Memory B cell (primary cell): ENCODE data around the gene AHDC1.

Experiments
- ATAC-seq: fragments of 150-1000 bp; cut with Tn5 transposase; 2 replicates; pipeline ENCODE4 v1.10.0; 2021; ENCODE audit warnings: low read depth, mild to moderate bottlenecking, moderate library complexity
- DNase-seq, 2 donors: peaks; one replicate each; pipeline ENCODE4 v3.0.0; 2022; ENCODE audit warnings: low spot score in 2 of 2
- H3K27ac Mint-ChIP-seq: one replicate; pipeline ENCODE4 v1.8.0; 2022; ENCODE audit warnings: mild to moderate bottlenecking, moderate library complexity, mixed read lengths
- H3K27me3 Mint-ChIP-seq: one replicate; pipeline ENCODE4 v1.8.0; 2022; ENCODE audit warnings: mixed read lengths
- H3K36me3 Mint-ChIP-seq: one replicate; pipeline ENCODE4 v1.8.0; 2022; ENCODE audit warnings: mild to moderate bottlenecking, mixed read lengths
- H3K4me1 Mint-ChIP-seq: one replicate; pipeline ENCODE4 v1.8.0; 2022; ENCODE audit warnings: mixed read lengths
- H3K4me3 Mint-ChIP-seq: one replicate; pipeline ENCODE4 v1.8.0; 2022; ENCODE audit warnings: mild to moderate bottlenecking, moderate library complexity, mixed read lengths
- H3K9me3 Mint-ChIP-seq: one replicate; pipeline ENCODE4 v1.8.0; 2022; ENCODE audit warnings: mixed read lengths

Gene AHDC1

GRCh38 chr1:27521336-27521831 is 82.6 kb downstream of the AHDC1 start:
- no peaks in the 10 kb centered on the region for H3K36me3 Mint-ChIP-seq
- DNase-seq (peak in 1 of 2 donors; percentile 24), ATAC-seq (no peak)
- no peak overlapping the region for H3K4me3 Mint-ChIP-seq
- H3K9me3 Mint-ChIP-seq = no peaks in the 10 kb centered on the region
- H3K4me1 Mint-ChIP-seq = peaks cover 32% of the 10 kb centered on the region
- H3K27me3 Mint-ChIP-seq = no peaks in the 10 kb centered on the region
- H3K27ac Mint-ChIP-seq = no peak overlapping the region

GRCh38 chr1:27520651-27521050 is 83.3 kb downstream of the AHDC1 start:
- DNase-seq = no peak
- Mint-ChIP-seq H3K4me3 (no peak overlapping the region), H3K27me3 (no peaks in the 10 kb centered on the region), H3K9me3 (no peaks in the 10 kb centered on the region), H3K27ac (no peak overlapping the region), H3K36me3 (no peaks in the 10 kb centered on the region), H3K4me1 (peaks cover 24% of the 10 kb centered on the region)
- ATAC-seq = no peak

GRCh38 chr1:27519331-27520258 is 84.3 kb downstream of the AHDC1 start:
- no peak for ATAC-seq
- Mint-ChIP-seq H3K27ac (no peak overlapping the region), H3K4me3 (no peak overlapping the region), H3K27me3 (no peaks in the 10 kb centered on the region), H3K36me3 (no peaks in the 10 kb centered on the region), H3K9me3 (no peaks in the 10 kb centered on the region), H3K4me1 (peaks cover 19% of the 10 kb centered on the region)
- DNase-seq = no peak

GRCh38 chr1:27518808-27519207 is 85.1 kb downstream of the AHDC1 start:
- Mint-ChIP-seq H3K4me3 (no peak overlapping the region), H3K4me1 (peaks cover 12% of the 10 kb centered on the region), H3K27me3 (no peaks in the 10 kb centered on the region), H3K27ac (no peak overlapping the region), H3K36me3 (no peaks in the 10 kb centered on the region), H3K9me3 (no peaks in the 10 kb centered on the region)
- ATAC-seq = no peak
- DNase-seq = no peak

GRCh38 chr1:27517907-27518718 is 85.8 kb downstream of the AHDC1 start:
- no peaks in the 10 kb centered on the region for H3K27me3 Mint-ChIP-seq
- no peaks in the 10 kb centered on the region for H3K36me3 Mint-ChIP-seq
- no peaks in the 10 kb centered on the region for H3K9me3 Mint-ChIP-seq
- H3K4me1 Mint-ChIP-seq = peaks cover 9% of the 10 kb centered on the region
- no peak overlapping the region for H3K4me3 Mint-ChIP-seq
- no peak for ATAC-seq
- DNase-seq = no peak
- H3K27ac Mint-ChIP-seq = no peak overlapping the region

- no peak for DNase-seq
These were observed 86.6 kb downstream of the AHDC1 start for GRCh38 chr1:27517301-27517700.

GRCh38 chr1:27515626-27516025 is 88.3 kb downstream of the AHDC1 start:
- peak overlapping the region; percentile 50 for H3K27ac Mint-ChIP-seq

More at GRCh38 chr1:27517301-27517700, 86.6 kb downstream of the AHDC1 start:
- no peaks in the 10 kb centered on the region for H3K9me3 Mint-ChIP-seq
- H3K36me3 Mint-ChIP-seq = no peaks in the 10 kb centered on the region
- H3K4me1 Mint-ChIP-seq = peaks cover 9% of the 10 kb centered on the region
- no peak overlapping the region for H3K27ac Mint-ChIP-seq
- H3K27me3 Mint-ChIP-seq = no peaks in the 10 kb centered on the region
- H3K4me3 Mint-ChIP-seq = no peak overlapping the region
- ATAC-seq = no peak

GRCh38 chr1:27513958-27514357 is 90.0 kb downstream of the AHDC1 start:
- Mint-ChIP-seq H3K4me1 (peaks cover 4% of the 10 kb centered on the region), H3K36me3 (no peaks in the 10 kb centered on the region), H3K27me3 (no peaks in the 10 kb centered on the region), H3K27ac (no peak overlapping the region), H3K9me3 (no peaks in the 10 kb centered on the region), H3K4me3 (no peak overlapping the region)
- no peak for DNase-seq
- ATAC-seq = no peak

More at GRCh38 chr1:27515626-27516025, 88.3 kb downstream of the AHDC1 start:
- H3K27me3 Mint-ChIP-seq = no peaks in the 10 kb centered on the region
- no peak overlapping the region for H3K4me3 Mint-ChIP-seq
- H3K9me3 Mint-ChIP-seq = no peaks in the 10 kb centered on the region
- no peaks in the 10 kb centered on the region for H3K36me3 Mint-ChIP-seq
- peaks cover 4% of the 10 kb centered on the region for H3K4me1 Mint-ChIP-seq
- DNase-seq (no peak), ATAC-seq (no peak)

- Mint-ChIP-seq H3K27me3 (no peaks in the 10 kb centered on the region), H3K36me3 (no peaks in the 10 kb centered on the region), H3K4me1 (peaks cover 4% of the 10 kb centered on the region), H3K9me3 (no peaks in the 10 kb centered on the region), H3K4me3 (no peak overlapping the region), H3K27ac (no peak overlapping the region)
- ATAC-seq (no peak), DNase-seq (no peak)
These were observed 90.4 kb downstream of the AHDC1 start for GRCh38 chr1:27513528-27513927.

- no peak for DNase-seq
- no peak for ATAC-seq
- peaks cover 4% of the 10 kb centered on the region for H3K4me1 Mint-ChIP-seq
- H3K4me3 Mint-ChIP-seq = no peak overlapping the region
- H3K9me3 Mint-ChIP-seq = no peaks in the 10 kb centered on the region
- H3K36me3 Mint-ChIP-seq = no peaks in the 10 kb centered on the region
- no peak overlapping the region for H3K27ac Mint-ChIP-seq
- no peaks in the 10 kb centered on the region for H3K27me3 Mint-ChIP-seq
These were observed 94.5 kb downstream of the AHDC1 start for GRCh38 chr1:27509127-27510080.

GRCh38 chr1:27507960-27508665 is 95.8 kb downstream of the AHDC1 start:
- peaks cover 4% of the 10 kb centered on the region for H3K4me1 Mint-ChIP-seq
- no peak for ATAC-seq
- H3K27ac Mint-ChIP-seq = no peak overlapping the region
- no peak for DNase-seq
- no peaks in the 10 kb centered on the region for H3K27me3 Mint-ChIP-seq
- no peak overlapping the region for H3K4me3 Mint-ChIP-seq
- H3K36me3 Mint-ChIP-seq = no peaks in the 10 kb centered on the region
- no peaks in the 10 kb centered on the region for H3K9me3 Mint-ChIP-seq

- Mint-ChIP-seq H3K4me1 (peaks cover 4% of the 10 kb centered on the region), H3K27ac (no peak overlapping the region), H3K9me3 (no peaks in the 10 kb centered on the region), H3K27me3 (no peaks in the 10 kb centered on the region), H3K4me3 (no peak overlapping the region), H3K36me3 (no peaks in the 10 kb centered on the region)
- DNase-seq (no peak), ATAC-seq (no peak)
These were observed 97.2 kb downstream of the AHDC1 start for GRCh38 chr1:27506703-27507102.

- Mint-ChIP-seq H3K9me3 (no peaks in the 10 kb centered on the region), H3K36me3 (no peaks in the 10 kb centered on the region), H3K27me3 (no peaks in the 10 kb centered on the region), H3K4me1 (peaks cover 4% of the 10 kb centered on the region), H3K4me3 (no peak overlapping the region), H3K27ac (no peak overlapping the region)
- DNase-seq (no peak), ATAC-seq (no peak)
These were observed 98.6 kb downstream of the AHDC1 start for GRCh38 chr1:27505420-27505680.
